OCI-M1 (cell line): ENCODE data around the gene GPR161.
A peak's percentile ranks its signal among the peaks of the same experiment; 100 is the strongest.

ENCODE experiments used
- DNase-seq: peaks from one replicate; lab custom pipeline; 2025; lab: John Stamatoyannopoulos, UW

The GPR161 gene

GRCh38 chr1:168110896-168111545 lies 25.7 kb downstream of the GPR161 start:
- DNase-seq: peak; percentile 53

DNA sequence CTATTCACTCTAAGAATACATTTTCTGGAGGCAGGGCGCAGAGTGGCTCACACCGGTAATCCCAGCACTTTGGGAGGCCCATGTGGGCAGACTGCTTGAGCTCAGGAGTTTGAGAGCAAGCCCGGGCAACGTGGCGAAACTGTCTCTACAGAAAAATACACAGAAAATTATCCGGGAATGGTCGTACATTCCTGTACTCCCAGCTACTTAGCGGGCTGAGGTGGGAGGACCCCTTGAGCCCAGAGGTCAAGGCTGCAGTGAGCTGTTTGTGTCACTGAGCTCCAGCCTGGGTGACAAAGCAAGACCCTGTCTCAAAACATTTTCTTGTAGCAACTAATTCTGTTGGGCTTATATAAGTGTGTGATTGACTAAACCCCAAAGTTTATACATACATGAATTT lies 30.5 kb downstream of the GPR161 start:
- no peak for DNase-seq

DNA sequence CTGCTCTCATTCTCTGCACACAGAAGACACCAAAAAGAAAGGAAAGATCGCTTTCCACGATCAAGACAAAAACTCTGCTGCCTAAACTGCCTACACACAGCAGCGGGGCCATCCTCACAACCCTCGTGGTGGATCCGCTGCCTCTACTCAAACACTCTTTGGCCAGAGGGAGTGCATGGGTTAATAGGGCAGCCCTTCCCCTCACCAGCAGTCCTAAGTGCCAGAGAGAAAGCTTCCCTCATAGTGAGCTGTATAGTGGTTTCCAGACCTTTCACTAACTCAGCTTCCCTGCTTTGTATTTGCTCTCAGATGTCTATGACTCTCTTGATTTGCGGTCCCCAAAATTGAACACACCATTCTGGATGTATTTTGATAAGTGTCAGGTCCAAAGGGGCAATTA lies 30.9 kb downstream of the GPR161 start:
- no peak for DNase-seq

DNA sequence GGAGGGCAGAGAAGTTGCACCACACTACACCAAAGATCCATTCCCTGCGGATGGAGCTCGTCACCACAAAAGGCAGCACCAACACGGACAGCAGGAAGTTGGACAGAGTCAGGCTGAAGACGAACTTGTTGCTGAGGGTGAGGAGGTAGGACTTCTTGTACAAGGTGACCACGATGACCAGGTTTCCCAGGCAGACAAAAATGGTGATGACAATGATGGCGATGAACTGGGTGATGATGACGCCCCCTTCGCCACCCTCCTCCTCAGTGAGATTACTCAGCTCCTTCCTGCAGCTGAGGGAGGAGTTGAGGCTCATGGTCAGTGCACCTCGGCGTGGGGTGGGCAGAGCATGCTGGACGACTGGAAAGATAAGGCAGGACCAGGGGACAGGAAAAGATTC lies 32.2 kb downstream of the GPR161 start:
- no peak for DNase-seq

DNA sequence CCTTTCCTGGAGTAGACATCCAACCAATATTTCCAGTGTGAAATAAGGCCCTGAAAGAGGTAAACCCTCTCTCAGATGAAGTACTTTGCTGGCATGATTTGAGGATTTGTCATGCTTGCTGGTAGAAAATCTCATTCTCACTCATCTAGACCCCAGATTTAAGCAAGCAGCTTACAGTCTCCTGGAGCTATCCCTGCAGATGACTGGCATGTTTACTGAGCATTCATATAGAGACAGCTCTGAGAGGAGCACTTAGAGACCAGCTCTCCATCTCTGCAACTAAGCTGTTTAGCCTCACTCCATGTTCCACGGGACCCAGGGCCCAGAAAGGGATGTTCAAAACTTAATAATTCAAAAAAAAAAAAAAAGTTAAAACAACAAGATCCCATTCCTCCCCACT lies 34.2 kb downstream of the GPR161 start:
- DNase-seq: no peak

- DNase-seq: no peak
Measured at GRCh38 chr1:168101336-168101735, 35.4 kb downstream of the GPR161 start.

- no peak for DNase-seq
Measured at GRCh38 chr1:168100315-168101002, 36.3 kb downstream of the GPR161 start.

- DNase-seq: no peak
Measured at GRCh38 chr1:168099337-168099801, 37.4 kb downstream of the GPR161 start.

GRCh38 chr1:168098534-168099320 lies 38.0 kb downstream of the GPR161 start:
- no peak for DNase-seq

DNA sequence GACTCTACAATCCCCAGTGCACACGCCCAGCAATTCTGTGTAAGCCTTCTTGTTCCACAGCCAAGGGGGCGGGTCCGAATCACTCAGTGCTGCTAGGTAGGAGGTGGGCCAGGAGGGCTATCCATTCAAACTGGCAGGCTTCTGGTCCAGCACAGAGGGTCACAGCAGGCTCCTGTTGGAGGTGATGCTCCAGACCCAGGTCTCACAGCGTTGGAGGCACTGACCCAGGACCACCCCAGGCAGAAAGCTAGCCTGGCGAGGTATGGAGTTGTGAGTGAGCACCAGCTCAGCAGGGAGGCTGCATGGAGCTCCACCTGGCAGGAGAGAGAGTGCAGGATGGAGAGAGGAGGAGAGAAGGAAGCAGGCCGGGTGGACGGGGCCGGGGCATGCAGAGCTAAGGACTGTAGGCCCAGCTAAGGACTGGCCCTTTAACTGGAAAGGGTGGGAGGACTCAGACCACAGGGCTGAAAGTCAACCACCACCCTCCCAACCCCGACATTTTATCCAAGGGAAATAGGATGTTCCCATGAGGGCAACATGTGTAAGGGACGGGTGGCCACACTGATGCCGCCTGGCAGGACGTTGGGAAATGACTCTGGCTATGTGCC lies 38.7 kb downstream of the GPR161 start:
- no peak for DNase-seq

DNA sequence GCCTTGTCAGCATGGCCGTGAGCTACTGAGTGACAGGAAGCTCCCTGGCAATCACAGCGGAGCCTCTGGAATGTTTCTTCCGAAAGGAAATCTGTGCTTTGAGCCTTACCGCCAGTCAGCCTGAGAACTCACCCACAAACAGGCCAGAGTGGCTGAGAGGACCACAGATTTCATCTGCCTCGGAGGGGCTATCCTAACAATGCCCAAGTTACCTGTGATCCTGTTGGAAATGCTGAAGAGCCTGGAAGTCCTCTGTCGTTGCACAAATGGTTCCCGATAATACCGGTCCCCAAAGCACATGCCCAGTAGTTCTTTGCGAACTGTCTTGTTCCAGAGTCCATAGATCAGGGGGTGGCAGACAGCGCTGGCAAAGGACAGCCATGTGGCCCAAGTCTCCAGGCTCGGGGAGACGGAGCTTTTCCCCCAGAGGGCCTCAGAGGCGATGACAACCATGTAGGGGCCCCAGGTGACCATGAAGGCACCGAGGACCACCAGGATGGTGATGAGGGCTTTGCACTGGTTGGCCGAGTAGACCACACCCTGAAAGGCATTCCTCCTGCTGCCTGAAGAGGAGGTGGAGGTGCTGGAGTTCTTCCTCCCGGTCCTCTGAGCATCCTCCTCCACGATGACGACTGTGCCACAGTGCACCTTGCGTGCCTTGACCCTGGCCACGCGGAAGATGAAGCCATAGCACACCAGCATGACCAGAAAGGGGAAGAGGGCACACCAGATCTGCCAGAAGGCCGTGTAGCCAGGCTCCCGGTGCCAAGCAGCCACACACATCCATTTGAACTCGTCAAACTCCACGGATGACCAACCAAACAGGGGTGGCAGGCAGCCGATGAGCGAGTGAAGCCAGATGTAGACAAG lies 40.2 kb downstream of the GPR161 start:
- DNase-seq: no peak

DNA sequence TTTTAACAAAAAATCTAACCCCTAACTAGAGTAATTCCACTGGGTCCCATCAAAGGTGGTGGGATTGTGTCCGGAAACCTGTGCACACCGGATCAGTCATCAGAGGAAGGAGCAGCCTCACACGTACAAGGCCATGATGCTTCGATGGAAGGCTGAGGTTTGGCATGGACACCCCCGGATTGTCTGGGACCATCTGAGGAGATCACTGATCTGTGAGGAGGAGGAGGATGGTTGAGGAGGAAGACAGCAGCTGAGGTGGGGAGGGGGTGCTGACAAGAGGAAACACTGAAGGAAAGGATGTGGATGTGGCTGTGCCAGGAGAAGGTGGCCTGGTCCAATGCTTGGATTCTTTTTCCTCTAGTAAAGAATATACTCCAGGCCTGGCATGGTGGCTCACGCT lies 41.3 kb downstream of the GPR161 start:
- no peak for DNase-seq

- no peak for DNase-seq
Measured at GRCh38 chr1:168093616-168094015, 43.1 kb downstream of the GPR161 start.

- DNase-seq: peak; percentile 10
Measured at GRCh38 chr1:168092566-168093355, 44.0 kb downstream of the GPR161 start.

GRCh38 chr1:168091720-168092550 lies 44.8 kb downstream of the GPR161 start:
- no peak for DNase-seq

DNA sequence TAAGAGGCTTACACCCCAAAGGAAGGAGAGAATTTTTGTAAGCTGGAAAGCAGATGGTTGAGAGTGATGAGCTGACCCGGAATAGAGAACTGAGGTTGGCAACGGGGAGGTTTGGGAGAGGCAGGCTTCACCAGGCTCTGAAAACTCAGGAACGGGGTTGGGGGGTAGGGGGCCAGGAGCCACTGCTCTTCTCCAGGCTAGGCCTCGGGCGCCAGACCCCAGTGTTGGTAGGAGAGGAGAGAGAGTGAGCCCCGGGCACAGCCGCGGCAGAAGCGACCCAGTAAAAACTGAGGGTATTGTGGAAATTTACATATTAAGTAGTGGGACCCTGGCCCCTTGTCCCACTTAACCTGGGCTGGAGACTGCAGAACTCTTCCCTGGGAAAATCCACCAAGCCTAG lies 45.7 kb downstream of the GPR161 start:
- no peak for DNase-seq

GRCh38 chr1:168090395-168090794 lies 46.3 kb downstream of the GPR161 start:
- DNase-seq: no peak

GRCh38 chr1:168089979-168090337 lies 46.8 kb downstream of the GPR161 start:
- DNase-seq: no peak

DNA sequence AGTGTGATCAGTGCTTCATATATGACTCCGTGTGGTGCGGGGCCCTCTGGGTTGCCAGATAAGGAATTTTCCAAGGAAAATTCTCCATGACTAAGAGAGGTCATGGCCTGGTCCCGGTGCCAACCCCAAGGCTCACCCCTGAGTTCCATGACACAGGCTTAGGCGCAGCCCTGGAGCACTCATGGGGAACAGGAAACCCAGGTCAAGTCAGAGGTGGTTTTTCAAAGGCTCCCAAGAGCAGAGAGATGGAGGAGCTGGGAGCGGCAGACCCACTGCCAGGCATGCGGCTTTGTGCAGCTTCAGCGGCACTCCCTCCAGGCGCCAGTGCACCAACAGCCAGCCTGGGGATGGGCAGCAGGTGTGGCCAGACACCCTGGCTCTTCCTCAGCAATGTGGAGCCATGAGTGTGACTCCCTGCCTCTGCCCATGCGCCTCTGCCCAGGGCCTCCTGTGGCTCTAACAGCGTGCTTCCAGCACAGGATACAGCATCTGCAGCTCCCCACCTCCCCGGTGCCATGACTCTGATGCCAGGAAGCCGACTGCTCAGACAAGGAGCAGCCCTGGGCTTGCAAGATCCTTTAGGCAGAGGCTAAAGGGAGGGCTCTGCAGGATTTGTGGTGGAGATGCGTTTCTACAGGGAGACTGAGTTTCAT lies 47.3 kb downstream of the GPR161 start:
- no peak for DNase-seq
